ENCODE results near the gene DLGAP1. TPM values are rescaled to one million over a fixed set of nuclear protein-coding genes. Genes with fewer than 3 reads are reported as not detected.
A peak's percentile ranks its signal among the peaks of the same experiment; 100 is the strongest.

The DLGAP1 gene
- polyA plus RNA-seq, 1 experiment, result 0.09 TPM

GRCh38 chr18:3906116-3906750 is 548.9 kb downstream of the DLGAP1 start:
- H3K4me3 ChIP-seq (ENCODE audit: low read depth, low read length), result no peak overlapping the region
- TF ChIP-seq CTCF (IDR thresholded peaks at IDR 0.05; ENCODE audit: low read depth, low read length), result no peak
- DNase-seq (ENCODE audit: low read depth, low spot score), result no peak
- no peaks in the 10 kb centered on the region for H3K27me3 ChIP-seq (ENCODE audit: control insufficient read depth, insufficient read depth, low read length)
- H3K9me3 ChIP-seq (ENCODE audit: control insufficient read depth, insufficient read depth, low read length), result no peaks in the 10 kb centered on the region
- ChIA-PET CTCF (interaction anchor here (0.5 to 1.3 kb wide), 5 partner anchors 11 to 624 kb away, joined by 3 to 4 read pairs (median 3); no protein-coding TSS in a partner anchor), POLR2A (interaction anchor here (0.6 kb wide), 1 partner anchor 67 kb away, joined by 3 read pairs; no protein-coding TSS in a partner anchor)
- H3K27ac ChIP-seq (ENCODE audit: low read depth, low read length), result no peak overlapping the region

- CTCF ChIA-PET, result interaction anchor here (1.0 kb wide), 1 partner anchor 92 kb away, joined by 3 read pairs; no protein-coding TSS in a partner anchor
- TF ChIP-seq CTCF (IDR thresholded peaks at IDR 0.05; ENCODE audit: low read depth, low read length), result no peak
- no peaks in the 10 kb centered on the region for H3K27me3 ChIP-seq (ENCODE audit: control insufficient read depth, insufficient read depth, low read length)
- no peaks in the 10 kb centered on the region for H3K9me3 ChIP-seq (ENCODE audit: control insufficient read depth, insufficient read depth, low read length)
- H3K27ac ChIP-seq (ENCODE audit: low read depth, low read length), result no peak overlapping the region
- POLR2A ChIA-PET, result interaction anchor here (1.5 kb wide), 1 partner anchor 17 kb away, joined by 5 read pairs; no protein-coding TSS in a partner anchor
- no peak overlapping the region for H3K4me3 ChIP-seq (ENCODE audit: low read depth, low read length)
- DNase-seq (ENCODE audit: low read depth, low spot score), result peak; percentile 79
These were observed 551.8 kb downstream of the DLGAP1 start for GRCh38 chr18:3903337-3903736.

- Histone ChIP-seq H3K27ac (ENCODE audit: low read depth, low read length) (peak overlapping the region; percentile 0), H3K4me3 (ENCODE audit: low read depth, low read length) (no peak overlapping the region), H3K27me3 (ENCODE audit: control insufficient read depth, insufficient read depth, low read length) (no peaks in the 10 kb centered on the region), H3K9me3 (ENCODE audit: control insufficient read depth, insufficient read depth, low read length) (no peaks in the 10 kb centered on the region)
- CTCF ChIA-PET, result interaction anchor here (1.0 kb wide), 1 partner anchor 92 kb away, joined by 3 read pairs; no protein-coding TSS in a partner anchor
- no peak for TF ChIP-seq CTCF (IDR thresholded peaks at IDR 0.05; ENCODE audit: low read depth, low read length)
- POLR2A ChIA-PET, result interaction anchor here (1.5 kb wide), 1 partner anchor 18 kb away, joined by 5 read pairs; no protein-coding TSS in a partner anchor
- DNase-seq (ENCODE audit: low read depth, low spot score), result no peak
These were observed 552.4 kb downstream of the DLGAP1 start for GRCh38 chr18:3902676-3903075.

GRCh38 chr18:3901811-3902210 is 553.3 kb downstream of the DLGAP1 start:
- Histone ChIP-seq H3K27me3 (ENCODE audit: control insufficient read depth, insufficient read depth, low read length) (no peaks in the 10 kb centered on the region), H3K27ac (ENCODE audit: low read depth, low read length) (no peak overlapping the region), H3K4me3 (ENCODE audit: low read depth, low read length) (no peak overlapping the region), H3K9me3 (ENCODE audit: control insufficient read depth, insufficient read depth, low read length) (no peaks in the 10 kb centered on the region)
- ChIA-PET POLR2A (no interaction called here), CTCF (interaction anchor here (1.0 to 1.2 kb wide), 2 partner anchors 94 to 131 kb away, joined by 3 to 4 read pairs; no protein-coding TSS in a partner anchor)
- no peak for DNase-seq (ENCODE audit: low read depth, low spot score)
- no peak for TF ChIP-seq CTCF (IDR thresholded peaks at IDR 0.05; ENCODE audit: low read depth, low read length)

- no peak overlapping the region for H3K4me3 ChIP-seq (ENCODE audit: low read depth, low read length)
- TF ChIP-seq CTCF (IDR thresholded peaks at IDR 0.05; ENCODE audit: low read depth, low read length), result no peak
- H3K9me3 ChIP-seq (ENCODE audit: control insufficient read depth, insufficient read depth, low read length), result no peaks in the 10 kb centered on the region
- peak overlapping the region; percentile 4 for H3K27ac ChIP-seq (ENCODE audit: low read depth, low read length)
- POLR2A ChIA-PET, result no interaction called here
- H3K27me3 ChIP-seq (ENCODE audit: control insufficient read depth, insufficient read depth, low read length), result no peaks in the 10 kb centered on the region
- DNase-seq (ENCODE audit: low read depth, low spot score), result no peak
- CTCF ChIA-PET, result interaction anchor here (0.8 to 1.2 kb wide), 3 partner anchors 95 to 130 kb away, joined by 3 to 4 read pairs (median 3); no protein-coding TSS in a partner anchor
These were observed 554.1 kb downstream of the DLGAP1 start for GRCh38 chr18:3901042-3901441.

Data from AG04450 (cell line).